Measurements from ENCODE around the gene ARHGAP15.

DNA sequence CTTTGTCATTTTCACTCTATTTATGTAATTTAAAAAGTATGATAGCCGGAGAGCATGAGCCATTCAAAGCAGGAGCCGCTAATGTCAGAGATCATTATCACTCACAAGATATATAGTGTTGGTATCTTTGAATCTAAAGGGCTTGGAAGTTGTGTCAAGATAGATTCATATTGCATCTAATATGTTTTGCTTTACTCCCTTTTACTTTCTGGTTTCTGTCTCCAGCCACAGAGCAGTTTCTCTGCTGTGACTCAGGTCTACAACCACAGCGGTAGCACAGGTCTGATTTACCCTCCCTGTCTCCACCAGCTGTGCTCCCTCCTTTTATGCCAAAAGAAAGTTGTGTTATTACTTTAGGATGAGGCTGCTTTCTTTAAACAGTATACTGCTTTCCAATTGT is 424.0 kb downstream of the ARHGAP15 start:
- no peak for TF ChIP-seq CTCF (IDR thresholded peaks at IDR 0.05)
- TF ChIP-seq EP300 (IDR thresholded peaks at IDR 0.05), result no peak
